Urinary bladder (tissue), 4 donors: ENCODE measurements around the gene SAMD14. TPM values are rescaled to one million over a fixed set of nuclear protein-coding genes. Genes with fewer than 3 reads are reported as not detected.

Source experiments
- DNase-seq: peaks from one replicate; pipeline ENCODE4 v3.0.0-alpha.2; 2015; ENCODE audit errors: extremely low spot score
- H3K27ac ChIP-seq: one replicate; pipeline ENCODE4 v1.5.1; 2013; ENCODE audit warnings: low read depth, mild to moderate bottlenecking, moderate library complexity
- H3K36me3 ChIP-seq: one replicate; pipeline ENCODE4 v1.6.1; 2013; ENCODE audit warnings: mild to moderate bottlenecking, moderate library complexity; ENCODE audit not compliant: insufficient read depth
- H3K4me1 ChIP-seq: one replicate; pipeline ENCODE4 v1.6.1; 2013; ENCODE audit warnings: mild to moderate bottlenecking, moderate library complexity; ENCODE audit not compliant: insufficient read depth
- H3K4me3 ChIP-seq: one replicate; pipeline ENCODE4 v1.5.1; 2013; ENCODE audit warnings: low read depth, low read length
- WGBS: extraction: QIAGEN DNeasy Blood & Tissue Kit; methylation state at CpG from one replicate; pipeline ENCODE4 v1.1.7; 2013; 5-methylcytosine and 5-hydroxymethylcytosine counted together
- polyA plus RNA-seq: library from polyadenylated mRNA; stranded (reverse); fragments of 200-250 nt; gene quantifications from one replicate; pipeline ENCODE4 v1.2.3, GENCODE V29; 2013
- total RNA-seq: library from RNA; depleted of rRNA; stranded (reverse); fragments of >200 nt; gene quantifications from one replicate; pipeline ENCODE4 v1.2.3, GENCODE V29; 2014
- donor health status: healthy with polysubstance abuse.
- donor health status: healthy.

SAMD14 gene
- total RNA-seq (2.2 TPM), polyA plus RNA-seq (3.7 TPM)

DNA sequence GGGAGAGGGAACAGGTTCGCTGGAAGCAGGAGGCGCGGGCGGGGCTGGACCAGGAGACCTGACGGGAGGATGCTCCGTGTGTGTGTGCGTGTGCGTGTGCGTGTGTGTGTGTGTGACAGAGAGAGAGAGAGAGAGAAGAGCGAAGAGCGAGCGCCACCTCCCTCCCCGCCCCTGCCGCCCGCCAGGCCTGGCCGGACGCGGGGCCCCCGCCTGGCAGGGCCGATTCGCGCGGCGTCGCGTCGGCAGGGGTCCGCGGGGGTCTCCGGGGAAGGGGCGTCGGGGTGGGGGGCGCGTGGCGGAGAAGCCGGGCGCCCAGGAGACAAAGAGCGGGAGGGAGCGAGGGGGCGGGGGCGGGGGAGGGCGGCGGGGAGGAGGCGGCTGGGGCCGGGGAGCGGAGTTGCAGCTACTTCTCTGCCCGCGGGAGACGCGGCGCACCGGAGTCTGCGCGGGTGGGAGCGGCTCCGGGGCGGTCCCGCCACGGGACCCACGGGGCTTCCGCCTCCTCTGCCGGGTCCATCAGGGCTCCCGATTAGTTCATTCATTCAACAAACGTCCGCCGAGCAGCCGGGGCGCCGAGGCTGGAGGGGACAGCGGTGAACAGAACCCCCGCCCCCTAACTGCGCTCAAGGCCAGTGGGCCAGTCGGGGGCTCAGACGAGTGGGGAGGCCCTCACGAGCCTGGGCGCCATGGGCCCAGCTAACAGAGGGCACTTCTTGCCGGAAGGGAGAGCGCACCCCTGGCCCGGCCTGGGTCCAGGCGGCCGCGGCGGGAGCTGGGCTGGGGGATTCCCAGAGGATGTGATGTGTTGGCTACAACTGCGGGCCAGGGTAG lies at the start of gene SAMD14:
TSS of gene SAMD14 (minus strand) at position 433 of the 831 bp plus-strand sequence. CDS start 5,201 bp downstream, outside the sequence.
- Histone ChIP-seq H3K36me3 (no peaks in the 10 kb centered on the region), H3K4me1 (no peaks in the 10 kb centered on the region), H3K27ac (no peak within 1 kb of the TSS), H3K4me3 (peak within 1 kb of the TSS; percentile 62)
- 1% methylated on average over 67 of the region's 84 CpGs for WGBS
- DNase-seq: no peak

DNA sequence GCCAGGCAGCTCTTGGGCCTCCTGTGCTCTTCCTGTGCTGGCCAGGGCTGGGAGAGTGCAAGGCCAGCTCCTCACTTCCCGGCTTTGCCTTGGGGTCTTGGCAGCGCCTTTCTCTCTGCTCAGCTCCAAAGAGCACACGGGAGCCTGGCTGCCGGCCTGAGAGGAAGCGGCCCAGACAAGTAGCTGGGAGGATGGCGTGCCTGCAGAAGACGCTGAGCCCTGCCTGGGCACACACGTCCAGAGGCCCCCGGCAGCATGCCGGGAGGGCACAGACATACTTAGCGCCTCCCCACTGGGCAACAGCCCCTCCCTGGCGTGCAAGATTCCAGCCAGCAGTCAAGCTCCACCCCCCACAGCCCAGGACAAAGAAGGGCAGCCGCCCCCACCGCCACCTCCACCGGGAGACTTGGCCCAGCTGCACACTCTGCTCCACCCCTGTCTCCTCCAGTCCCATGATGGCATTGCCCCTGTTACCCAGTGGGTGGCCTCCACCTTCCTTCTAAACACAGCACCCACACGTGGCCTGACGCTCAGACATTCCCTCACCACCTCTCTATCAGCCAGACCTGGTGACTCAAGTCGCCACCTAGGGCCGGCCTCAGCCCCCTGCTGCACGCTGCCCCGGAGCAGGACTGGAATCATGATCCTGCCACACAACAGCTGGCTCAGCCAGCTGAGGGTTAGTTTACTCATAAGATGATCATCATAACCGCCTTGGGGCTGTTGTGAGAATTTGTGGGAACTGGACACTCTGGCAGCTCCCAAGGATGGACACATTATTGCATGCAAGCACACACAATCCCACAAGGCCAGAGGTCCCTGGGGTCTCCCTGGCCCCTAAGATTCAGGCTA lies 48.2 kb upstream of the SAMD14 start:
- H3K4me3 ChIP-seq: no peak overlapping the region
- peak; percentile 56 for DNase-seq
- H3K36me3 ChIP-seq: no peaks in the 10 kb centered on the region
- no peaks in the 10 kb centered on the region for H3K4me1 ChIP-seq
- H3K27ac ChIP-seq: peak overlapping the region; percentile 72
- WGBS: 8% methylated on average over 22 of the region's 22 CpGs

DNA sequence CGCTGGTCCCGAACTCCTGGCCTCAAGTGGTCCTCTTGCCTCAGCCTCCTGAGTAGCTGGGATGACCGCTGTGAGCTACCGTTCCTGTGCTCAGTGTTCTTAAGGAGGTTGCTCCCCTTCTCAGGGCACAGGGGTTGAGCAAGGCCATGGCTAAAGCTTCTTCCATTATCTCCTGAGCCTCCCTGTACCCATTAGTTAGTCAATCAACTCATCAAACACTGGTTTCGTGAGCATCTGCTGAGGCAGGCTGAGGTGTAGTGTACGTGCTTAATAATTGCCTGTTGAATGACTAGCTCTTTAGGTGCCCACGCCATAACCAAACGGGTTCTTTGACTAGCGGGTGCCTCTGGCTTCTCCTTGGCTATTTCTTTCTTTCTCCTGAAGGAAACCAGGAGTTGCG lies 47.5 kb upstream of the SAMD14 start:
- 73% methylated on average over 10 of the region's 10 CpGs for WGBS
- no peaks in the 10 kb centered on the region for H3K4me1 ChIP-seq
- no peaks in the 10 kb centered on the region for H3K36me3 ChIP-seq
- DNase-seq: no peak
- no peak overlapping the region for H3K4me3 ChIP-seq
- peak overlapping the region; percentile 72 for H3K27ac ChIP-seq

DNA sequence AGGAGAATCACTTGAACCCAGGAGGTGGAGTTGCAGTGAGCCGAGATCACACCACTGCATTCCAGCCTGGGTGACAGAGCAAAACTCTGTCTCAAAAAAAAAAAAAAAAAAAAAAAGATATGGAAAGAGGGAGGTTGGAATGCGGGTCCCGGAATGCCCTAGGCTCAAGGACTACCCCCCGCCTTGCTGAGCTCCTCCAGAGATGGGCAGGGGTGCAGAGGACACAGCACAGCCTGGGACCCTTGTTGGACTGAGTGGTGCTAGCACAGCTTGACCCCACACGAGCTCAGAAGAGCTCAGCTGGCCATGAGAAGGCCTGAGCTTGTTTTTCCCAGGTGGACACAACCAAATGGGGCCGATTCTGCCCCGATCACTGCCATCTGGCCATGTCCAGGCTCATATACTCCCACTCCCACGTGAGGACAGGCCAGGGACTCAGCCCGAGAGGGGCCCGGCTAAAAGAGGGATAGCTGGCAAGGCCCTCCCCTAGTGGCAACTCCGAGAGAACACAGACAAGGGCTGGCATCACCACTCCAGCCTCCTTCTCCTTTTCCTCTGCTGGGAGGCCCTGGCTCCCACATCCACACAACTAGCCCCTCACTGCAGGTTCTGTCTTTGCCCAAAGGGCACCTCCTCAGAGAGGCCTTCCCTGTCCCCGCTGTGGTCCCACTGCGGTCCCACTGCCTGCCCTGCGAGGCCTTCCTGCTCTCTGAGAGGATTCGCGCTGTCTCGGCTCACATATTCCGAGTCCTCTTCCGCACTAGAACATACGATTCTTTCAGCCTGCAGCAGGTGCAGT lies 46.8 kb upstream of the SAMD14 start:
- WGBS: 84% methylated on average over 20 of the region's 20 CpGs
- H3K27ac ChIP-seq: peak overlapping the region; percentile 13
- no peaks in the 10 kb centered on the region for H3K36me3 ChIP-seq
- H3K4me3 ChIP-seq: no peak overlapping the region
- no peaks in the 10 kb centered on the region for H3K4me1 ChIP-seq
- DNase-seq: no peak

DNA sequence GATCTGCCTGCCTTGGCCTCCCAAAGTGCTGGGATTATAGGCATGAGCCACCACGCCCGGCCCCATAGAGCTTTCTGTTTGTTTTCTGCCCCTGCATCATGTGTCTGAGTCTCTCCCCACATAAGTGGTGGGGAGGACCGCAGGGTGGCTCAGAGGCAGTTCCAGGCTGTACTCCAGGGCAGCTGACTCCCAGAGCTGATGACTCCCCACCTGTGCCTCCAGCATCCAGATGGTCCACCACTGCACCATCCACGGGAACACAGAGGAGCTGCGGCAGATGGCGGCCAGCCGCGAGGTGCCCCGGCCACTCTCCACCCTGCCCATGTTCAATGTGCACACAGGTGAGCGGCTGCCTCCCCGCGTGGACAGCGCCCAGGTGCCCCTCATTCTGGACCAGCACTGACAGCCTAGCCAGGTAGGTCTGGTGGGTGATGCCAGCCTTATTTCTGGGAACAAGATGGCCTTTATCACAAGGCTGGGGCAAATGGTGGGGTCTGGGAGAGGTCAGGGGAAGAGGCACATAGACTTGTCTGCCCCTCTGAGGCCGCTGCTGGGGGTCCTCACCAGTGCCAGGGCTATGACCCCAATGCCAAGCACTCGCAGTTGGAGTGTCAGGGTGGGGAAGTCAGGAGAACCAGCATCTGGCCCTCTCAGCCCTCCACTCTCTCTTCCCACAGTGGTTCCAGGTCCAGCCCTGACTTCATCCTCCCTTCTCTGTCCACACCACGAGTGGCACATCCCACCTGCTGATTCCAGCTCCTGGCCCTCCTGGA lies 45.3 kb upstream of the SAMD14 start:
- H3K4me1 ChIP-seq: no peaks in the 10 kb centered on the region
- H3K27ac ChIP-seq: peak overlapping the region; percentile 16
- WGBS: 89% methylated on average over 16 of the region's 16 CpGs
- H3K36me3 ChIP-seq: no peaks in the 10 kb centered on the region
- DNase-seq: no peak
- H3K4me3 ChIP-seq: no peak overlapping the region

DNA sequence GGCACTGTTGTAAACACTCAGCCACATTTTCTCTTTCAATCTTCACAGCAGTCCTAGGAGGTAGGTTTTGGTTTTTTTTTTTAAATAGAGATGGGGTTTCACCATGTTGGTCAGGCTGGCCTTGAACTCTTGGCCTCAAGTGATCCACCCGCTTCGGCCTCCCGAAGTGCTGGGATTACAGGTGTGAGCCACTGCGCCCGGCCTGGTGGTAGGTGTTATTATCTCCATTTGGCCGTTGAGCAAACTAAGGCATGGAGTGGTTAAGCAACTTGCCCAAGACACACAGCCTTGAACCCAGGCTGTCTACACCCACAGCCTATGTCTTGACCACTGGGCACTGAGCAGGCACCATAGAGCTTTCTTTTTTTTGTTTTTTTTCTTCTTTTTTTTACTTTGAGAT lies 44.5 kb upstream of the SAMD14 start:
- Histone ChIP-seq H3K4me3 (no peak overlapping the region), H3K36me3 (no peaks in the 10 kb centered on the region), H3K27ac (no peak overlapping the region), H3K4me1 (no peaks in the 10 kb centered on the region)
- 78% methylated on average over 6 of the region's 6 CpGs for WGBS
- DNase-seq: no peak

DNA sequence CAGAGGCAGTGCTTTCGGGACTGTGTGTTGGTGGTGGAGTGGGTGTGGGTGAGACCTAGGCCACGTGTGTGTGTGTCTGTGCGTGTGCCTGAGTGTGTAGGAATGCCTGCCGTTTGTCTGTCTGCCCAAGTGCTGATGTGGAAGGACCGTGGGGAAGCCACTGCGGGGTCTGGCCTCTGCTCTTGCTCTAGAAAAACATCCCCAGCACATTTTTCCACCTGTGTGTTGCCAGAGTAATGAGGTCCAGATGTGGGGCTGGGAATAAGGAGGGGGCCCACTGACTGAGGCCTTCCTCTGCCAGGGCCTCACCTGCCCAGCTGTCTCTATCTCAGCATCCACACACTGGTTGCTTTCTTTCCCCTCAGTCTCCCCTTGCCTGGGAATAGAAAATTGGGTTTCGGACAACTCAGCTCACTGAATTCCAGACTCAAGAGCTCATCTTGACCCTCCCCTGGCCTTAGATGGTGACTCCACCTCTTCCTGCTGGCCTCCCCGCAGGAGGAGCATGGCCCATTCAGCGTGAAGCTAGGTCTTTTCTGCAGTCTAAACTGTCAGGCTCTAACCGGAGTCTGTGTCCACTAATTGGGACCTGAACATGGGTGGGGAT lies 43.5 kb upstream of the SAMD14 start:
- Histone ChIP-seq H3K36me3 (no peaks in the 10 kb centered on the region), H3K27ac (peak overlapping the region; percentile 87), H3K4me3 (no peak overlapping the region), H3K4me1 (no peaks in the 10 kb centered on the region)
- DNase-seq: no peak
- 26% methylated on average over 10 of the region's 10 CpGs for WGBS

DNA sequence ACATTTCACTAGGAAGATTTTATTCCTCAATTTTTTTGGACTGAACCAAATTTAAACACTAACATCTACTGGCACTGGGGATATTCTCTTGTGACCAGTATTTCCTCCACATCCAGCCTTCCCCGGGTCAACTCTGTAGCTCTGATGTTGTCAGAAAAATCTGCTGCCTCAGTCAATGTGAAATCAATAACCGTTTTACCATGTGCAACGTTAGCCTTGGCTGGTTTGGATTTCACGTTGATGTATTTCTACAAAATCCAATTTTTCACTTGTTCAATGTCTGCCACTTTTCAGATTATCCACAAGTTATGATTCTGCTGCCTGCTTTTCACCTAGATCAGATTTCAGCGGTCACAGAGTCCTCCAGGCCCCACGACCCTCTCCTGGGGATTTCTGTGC lies 43.0 kb upstream of the SAMD14 start:
- Histone ChIP-seq H3K4me3 (no peak overlapping the region), H3K27ac (peak overlapping the region; percentile 87), H3K36me3 (no peaks in the 10 kb centered on the region), H3K4me1 (no peaks in the 10 kb centered on the region)
- no peak for DNase-seq
- WGBS: 54% methylated on average over 6 of the region's 6 CpGs

DNA sequence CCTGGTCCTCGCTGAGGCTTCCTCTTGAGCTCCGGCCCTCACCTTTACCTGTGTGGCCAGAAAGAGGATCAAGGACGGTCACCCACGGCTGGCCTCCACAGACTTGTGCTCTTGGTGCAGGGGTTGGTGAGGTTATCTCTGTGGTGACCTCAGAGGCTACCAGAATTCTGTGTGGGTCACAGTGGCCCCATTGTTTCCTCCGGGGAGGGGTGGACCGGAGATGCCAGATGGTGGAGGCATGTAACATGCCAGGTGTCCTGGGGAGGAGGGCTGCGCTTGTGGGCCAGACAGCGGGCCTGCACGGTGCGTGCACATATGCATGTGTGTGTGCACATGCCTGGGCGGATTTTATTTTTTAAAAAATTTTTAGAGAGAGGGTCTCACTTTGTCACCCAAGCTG lies 42.2 kb upstream of the SAMD14 start:
- H3K36me3 ChIP-seq: no peaks in the 10 kb centered on the region
- no peaks in the 10 kb centered on the region for H3K4me1 ChIP-seq
- H3K4me3 ChIP-seq: no peak overlapping the region
- WGBS: 91% methylated on average over 11 of the region's 11 CpGs
- no peak for DNase-seq
- no peak overlapping the region for H3K27ac ChIP-seq

DNA sequence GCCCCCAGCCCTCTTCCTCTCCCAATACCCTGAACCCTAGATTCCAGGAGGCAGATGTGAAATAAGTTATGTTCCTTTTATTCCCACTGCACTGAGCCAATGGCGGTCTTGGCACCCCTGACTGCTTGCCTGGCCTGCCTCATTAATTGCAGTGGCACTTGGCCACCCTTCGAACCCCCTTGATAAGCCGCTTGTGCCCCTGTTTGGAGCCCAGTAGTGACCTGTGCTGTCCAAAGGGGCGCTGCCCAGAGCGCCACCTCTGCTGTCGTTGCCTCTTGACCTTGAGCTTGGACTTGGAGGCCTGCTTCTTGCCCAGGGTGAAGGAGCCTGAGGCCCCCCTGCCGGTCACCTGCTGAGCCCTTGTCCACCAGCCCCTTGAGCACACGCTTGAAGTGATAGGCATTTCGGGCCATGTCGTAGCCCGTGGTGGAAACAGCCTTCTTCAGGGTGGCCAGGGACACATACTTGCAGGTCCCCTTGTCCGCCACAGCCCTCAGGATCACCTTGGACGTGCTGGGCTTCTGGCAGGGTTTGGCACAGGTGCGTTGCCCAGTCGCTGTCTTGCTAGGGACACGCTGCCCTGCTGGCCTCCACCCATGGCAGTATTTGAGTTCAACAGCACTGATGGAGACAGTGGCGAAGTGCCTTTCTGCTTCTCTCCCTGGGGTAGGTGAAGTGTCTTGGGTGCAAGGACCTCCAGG lies 41.6 kb upstream of the SAMD14 start:
- Histone ChIP-seq H3K36me3 (no peaks in the 10 kb centered on the region), H3K4me3 (no peak overlapping the region), H3K27ac (no peak overlapping the region), H3K4me1 (no peaks in the 10 kb centered on the region)
- DNase-seq: no peak
- 93% methylated on average over 17 of the region's 17 CpGs for WGBS

DNA sequence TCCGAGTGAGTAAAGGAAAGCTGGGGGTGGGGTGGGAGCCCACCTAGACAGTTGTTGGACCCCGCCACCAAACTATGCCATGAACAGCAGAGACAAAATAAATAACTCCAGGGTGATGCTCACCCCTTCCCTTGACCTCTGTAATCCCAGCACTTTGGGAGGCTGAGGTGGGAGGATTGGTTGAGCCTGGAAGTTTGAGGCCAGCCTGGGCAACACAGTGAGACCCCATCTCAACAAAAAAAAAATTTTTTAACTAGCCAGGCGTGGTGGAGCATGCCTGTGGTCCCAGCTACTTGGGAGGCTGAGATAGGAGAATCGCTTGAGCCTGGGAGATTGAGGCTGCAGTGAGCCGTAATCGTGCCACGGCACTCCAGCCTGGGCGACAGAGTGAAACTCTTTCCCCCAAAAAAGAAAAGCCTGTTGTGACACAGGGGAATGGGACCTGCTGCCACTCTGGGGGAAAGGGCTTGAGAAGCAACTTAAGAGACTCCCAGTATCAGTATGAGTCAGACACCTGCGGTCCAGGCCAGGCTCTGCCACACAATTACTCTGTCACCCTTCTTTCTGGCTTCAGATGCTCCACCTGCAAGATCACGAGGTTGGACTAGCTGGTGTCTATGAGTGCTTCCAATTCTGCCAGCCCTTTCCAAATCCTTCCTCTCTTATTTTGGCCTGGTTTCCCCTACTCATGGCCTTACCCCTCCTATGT lies 40.9 kb upstream of the SAMD14 start:
- no peak overlapping the region for H3K4me3 ChIP-seq
- WGBS: 93% methylated on average over 10 of the region's 10 CpGs
- no peak for DNase-seq
- no peaks in the 10 kb centered on the region for H3K36me3 ChIP-seq
- no peak overlapping the region for H3K27ac ChIP-seq
- no peaks in the 10 kb centered on the region for H3K4me1 ChIP-seq
